GM21717 (cell line): Measurements from ENCODE around the gene MSANTD2.

ENCODE experiments used
- ATAC-seq: cut with Tn5 transposase; IDR thresholded peaks from one replicate; pipeline ENCODE4 v1.9.1; 2021; ENCODE audit warnings: mild to moderate bottlenecking, moderate library complexity; ENCODE audit not compliant: unreplicated experiment

Gene MSANTD2

DNA sequence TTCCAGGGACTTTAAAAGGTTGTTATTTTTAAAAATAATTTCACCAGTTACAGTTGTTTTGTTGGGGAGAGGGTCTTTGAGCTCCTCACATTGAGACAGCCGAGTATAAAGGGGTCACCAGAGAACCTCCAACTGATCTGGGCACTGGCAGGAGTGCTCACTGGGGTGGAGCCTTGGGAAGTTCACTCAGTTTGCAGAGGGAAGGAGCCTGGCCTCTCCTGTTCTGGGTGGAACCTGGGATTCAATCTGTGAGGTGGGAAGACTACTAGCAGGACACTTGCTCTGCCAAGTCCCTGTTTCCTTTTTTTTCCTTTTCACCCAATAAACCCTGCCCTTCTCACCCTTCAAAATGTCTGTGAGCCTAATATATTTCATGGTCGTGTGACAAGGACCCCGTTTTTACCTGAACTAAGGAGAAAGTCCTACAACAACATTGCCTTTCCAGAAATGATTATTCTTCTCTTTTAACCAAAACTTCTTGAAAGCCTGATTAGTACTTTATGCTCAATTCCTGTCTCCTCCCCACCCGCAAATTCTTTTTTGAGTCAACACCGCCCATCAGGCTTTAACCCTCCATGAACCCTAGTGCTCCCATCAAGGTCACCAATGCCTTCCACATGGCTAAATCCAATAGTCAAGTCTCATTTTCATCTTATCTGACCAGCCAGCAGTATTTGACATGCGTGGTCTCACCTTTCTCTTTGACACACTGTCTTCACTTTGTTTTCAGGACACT lies 22.0 kb upstream of the MSANTD2 start:
- no peak for ATAC-seq

- no peak for ATAC-seq
Measured at GRCh38 chr11:124817036-124817435, 16.8 kb upstream of the MSANTD2 start.

DNA sequence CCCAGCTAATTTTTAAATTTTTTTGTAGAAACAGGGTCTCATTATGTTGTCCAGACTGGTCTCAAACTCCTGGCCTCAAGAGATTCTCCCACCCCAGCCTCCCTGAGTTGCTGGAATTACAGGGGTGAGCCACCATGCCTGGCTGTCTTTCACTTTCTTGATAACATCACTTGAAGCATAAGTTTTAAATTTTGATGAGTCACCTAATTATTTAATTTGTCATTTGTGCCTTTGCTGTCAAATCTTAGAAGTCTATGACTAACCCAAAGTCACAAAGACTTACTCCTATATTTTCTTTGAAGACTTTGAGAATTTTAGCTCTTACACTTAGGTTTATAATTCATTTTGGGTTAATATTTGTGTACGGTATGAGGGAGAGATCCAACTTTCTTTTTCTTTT lies 14.5 kb upstream of the MSANTD2 start:
- no peak for ATAC-seq

DNA sequence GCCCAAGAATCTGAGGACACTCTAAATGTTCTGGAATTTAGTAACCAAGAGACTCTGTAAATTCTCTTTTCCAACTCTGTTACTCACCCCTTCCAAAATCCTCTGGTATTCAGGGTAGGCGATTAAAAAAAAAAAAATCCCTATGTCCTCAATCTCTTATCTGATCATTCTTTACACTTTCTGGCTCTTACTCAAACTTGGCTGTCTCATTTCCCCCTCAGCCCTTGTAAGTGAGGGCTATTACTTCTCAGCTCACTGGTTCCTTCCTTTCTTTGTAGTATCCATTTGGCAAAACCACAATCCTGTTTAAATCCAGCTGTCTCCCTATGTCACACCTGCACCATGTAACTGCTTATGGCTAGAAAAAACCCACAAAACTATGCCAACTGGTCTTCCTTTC lies 12.7 kb upstream of the MSANTD2 start:
- no peak for ATAC-seq

DNA sequence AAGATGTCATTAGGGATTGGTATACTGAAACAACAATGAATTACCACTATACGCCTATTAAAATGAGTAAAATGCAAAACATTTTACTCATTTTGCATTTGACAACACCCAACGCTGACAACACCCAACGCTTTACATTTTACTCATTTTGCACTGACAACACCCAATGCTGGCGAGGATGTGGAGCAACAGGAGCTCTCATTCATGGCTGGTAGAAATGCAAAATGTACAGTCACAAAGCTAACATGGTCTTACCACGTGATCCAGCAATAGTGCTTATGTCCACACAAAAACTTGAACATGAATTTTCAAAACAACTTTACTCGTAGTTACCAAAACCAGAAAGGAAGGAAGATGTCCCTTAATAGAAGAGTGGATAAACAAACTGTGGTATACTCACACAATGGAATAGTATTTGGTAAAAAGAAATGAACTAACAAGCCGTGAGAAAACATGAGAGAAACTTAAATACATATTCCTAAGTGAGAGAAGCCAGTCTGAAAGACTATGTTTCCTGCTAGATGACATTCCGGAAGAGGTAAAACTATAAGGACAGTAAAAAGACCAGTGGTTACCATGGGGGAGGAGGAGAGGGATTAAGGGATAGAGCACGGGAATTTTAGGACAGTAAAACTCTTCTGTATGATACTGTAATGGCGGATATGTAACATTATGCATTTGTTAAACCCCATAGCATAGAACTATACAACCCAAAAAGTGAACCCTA lies 11.4 kb upstream of the MSANTD2 start:
- ATAC-seq, result no peak

DNA sequence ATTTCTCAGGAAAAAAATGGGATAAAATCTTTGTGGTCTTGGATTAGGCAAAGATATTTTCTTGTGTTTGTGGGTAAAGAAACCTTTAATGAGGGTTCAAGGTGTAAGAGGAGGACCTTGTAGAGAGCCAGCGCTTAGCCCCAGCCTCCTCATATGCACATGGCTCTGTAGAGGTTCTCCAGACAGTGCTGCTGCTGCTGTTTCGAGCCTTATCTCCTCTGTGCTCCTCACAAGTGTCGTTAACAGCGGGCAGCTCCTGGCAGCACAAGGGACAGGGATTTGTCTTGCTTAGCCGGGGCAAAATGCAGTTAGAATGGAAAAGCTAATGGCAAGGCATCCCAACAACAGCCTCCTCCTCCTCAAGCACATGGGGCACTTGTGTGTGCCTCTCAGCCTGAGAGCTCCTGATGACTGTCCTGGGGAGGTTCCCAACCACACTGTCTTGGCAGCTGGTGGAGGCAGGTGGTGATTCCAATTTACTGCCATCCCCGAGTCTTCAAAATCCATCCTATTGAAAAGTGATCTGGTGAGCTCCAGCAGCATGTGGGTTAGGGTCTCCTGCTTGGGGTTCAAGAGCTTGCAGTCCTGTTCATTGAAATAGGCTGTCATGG lies 7.6 kb upstream of the MSANTD2 start:
- ATAC-seq, result no peak

- ATAC-seq, result no peak
Measured at GRCh38 chr11:124807201-124807600, 7.0 kb upstream of the MSANTD2 start.

GRCh38 chr11:124804884-124805283 lies 4.7 kb upstream of the MSANTD2 start:
- ATAC-seq, result no peak

DNA sequence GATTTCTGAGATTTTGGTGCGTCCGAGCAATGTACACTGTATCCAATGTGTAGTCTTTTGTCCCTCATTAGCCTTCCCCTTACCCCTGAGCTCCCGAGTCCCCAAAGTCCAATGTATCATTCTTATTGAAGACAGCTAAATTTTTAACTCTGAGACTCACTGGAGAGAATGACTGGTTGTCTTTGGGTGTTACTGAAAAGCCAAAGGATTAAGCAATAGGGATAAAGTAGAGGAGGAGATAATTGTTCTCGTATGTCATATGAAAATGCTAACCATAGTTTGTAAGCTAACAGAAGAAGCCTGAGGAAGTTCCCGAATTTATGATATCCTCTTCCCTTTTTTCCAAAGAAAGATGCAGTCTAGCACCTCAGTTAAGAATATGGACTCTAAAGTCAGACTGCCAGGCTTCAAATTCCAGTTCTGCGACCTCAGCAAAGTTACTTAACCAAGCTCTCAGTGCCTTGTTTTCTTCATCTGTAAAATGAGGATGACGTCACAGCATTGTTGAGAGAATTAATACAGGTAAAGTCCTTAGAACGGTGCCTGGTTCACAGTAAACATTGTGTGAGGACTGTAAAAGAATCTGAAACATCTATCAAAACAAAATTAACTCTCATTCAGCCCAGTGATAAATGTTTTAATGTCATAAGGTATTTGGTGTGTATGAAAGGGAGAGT lies 1.6 kb upstream of the MSANTD2 start:
- ATAC-seq, result no peak

GRCh38 chr11:124801014-124801413 lies 808 bp upstream of the MSANTD2 start:
- no peak for ATAC-seq

DNA sequence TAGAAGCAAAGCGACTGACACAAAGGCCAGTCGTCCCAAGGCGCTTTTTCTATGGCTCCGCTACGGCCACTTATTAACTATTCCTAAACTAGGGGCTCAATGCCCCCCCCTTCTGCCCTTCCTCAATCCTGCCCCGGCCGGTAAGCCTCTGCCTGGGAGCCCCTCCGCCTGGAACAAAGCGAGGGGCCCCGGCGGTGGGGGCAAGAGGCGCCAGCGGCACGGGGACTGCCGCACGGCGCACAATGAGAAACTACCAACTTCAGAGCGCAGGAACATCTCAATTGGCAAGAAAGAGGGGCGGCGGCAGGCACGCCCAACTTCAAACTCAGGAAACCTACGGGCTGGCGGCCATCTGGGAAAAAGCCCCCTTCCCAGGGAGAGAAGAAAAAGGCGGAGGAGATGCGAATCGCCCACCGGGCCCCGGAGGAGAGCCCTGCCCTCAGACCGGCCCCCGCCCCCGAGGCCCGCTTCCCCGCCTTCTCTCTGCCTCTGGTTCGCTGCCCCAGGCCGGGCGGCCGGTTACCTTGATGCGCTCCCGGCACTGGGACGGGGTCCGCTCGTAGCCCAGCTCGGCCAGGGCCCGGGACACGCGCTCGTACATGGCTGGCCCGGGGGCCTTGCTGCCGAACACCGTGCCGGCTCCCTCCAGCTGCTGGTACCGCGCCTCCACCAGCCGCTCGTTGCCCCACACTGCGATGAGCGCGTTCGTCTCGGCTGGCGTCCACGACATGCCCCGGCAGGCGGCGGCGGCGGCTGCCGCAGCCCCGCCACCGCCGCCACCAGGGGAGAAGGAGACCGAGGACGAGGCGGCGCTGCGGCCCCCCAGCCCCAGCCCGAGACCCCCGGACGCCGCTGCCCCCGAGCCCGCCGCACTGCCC lies 619 bp downstream of the MSANTD2 start:
- peak; percentile 44 for ATAC-seq

DNA sequence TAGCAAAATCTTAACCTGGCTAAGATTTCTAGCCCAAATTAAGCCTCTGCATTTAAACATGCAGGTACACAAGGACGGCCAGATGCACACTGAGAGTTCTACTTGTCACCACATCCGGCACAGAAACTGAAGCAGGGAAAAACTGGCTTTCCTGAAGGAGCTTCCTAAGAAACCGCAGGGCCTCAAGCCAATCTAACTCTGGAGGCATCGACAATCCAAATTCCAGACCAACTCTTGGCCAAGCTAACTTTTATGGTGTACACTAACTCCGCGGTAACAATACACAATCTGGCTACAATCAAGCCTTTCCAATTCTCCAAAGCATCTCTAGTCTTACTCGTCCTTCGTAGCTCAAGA lies 1.2 kb downstream of the MSANTD2 start:
- ATAC-seq, result peak; percentile 26

DNA sequence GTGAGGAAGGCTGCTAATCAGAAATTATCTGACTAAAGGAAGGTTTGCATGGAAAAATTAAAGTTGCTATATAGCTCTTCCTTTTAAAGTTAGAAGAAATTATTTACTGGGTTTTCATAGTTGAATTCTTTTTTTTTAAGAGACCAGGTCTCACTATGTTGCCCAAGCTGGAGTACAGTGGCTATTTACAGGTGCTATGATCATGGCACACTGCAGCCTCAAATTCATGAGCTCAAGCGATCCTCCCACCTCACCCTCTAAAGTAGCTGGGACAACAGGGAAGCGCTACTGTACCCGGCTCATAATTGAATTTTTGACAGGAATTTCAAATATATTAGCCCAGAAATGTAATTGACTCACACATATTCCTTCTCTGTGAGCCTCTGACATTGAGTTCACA lies 3.9 kb downstream of the MSANTD2 start:
- ATAC-seq, result no peak

- peak; percentile 62 for ATAC-seq
Measured at GRCh38 chr11:124793466-124794278, 6.5 kb downstream of the MSANTD2 start.

DNA sequence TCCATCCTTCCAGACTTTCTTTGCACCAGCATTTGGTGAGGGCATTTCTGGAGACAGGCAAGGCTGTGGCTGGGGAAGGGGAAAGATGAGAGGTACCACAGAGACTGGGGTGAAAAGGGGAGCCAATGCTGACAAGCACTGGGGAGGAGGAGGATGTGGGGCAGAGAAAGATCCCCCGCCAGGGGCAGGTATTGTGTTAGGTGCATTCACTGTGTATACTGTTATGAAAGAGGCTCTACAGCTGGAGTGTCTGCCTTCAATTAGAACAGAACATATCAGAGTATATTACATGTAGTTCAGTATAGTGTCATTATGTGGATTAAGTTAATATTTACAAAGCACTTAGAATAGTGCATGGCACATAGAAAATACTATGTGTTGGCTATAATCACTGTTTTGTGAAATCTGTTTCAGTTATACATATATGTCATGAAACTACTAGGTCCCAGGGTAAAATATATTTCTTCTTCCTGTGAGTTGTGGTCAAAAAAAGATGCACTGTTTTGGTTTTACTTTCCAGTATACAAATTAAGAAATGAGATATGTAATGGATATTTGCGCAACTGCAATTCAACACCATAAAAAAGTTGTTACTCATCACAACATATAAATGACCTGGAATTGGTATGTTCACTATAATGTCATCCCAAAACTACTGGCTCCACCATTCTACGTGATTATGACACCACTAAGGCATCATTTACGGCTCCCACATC lies 8.4 kb downstream of the MSANTD2 start:
- ATAC-seq, result peak; percentile 71

DNA sequence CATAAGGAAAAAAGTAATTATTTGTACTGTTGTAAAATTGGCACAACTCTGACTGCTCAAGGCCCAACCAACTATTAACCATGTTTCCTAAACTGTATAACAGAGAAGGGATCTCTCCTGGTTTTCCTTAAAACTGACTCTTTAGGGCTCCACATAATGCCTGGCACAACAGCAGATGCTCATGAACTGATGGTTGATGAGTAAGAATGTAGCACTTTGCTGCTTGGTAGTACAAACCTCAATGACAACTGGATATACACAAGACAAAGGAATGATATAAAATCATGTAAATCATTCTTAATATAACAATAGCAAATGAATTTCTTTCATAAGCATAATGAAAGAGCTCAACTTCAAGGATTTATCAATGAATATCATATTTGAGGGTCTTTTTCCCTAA lies 11.7 kb downstream of the MSANTD2 start:
- ATAC-seq, result no peak

DNA sequence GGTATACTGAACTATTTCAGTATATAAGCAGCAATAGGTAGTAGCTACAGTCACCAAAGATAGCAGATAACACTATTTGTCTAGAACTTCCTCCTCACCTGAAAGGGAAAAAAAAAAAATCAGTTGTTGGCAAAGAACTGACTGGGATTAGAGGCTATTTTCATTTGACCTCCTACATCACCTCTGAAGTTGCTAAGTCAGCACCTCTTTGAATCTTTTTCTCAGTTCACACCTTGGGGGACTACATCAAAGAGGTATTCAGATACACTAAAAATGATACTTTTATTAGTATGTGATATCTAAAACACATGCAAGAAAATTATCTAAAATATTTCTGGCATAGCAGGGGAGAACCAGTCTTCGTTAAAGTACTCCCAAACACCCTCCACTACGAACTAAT lies 16.2 kb downstream of the MSANTD2 start:
- no peak for ATAC-seq

DNA sequence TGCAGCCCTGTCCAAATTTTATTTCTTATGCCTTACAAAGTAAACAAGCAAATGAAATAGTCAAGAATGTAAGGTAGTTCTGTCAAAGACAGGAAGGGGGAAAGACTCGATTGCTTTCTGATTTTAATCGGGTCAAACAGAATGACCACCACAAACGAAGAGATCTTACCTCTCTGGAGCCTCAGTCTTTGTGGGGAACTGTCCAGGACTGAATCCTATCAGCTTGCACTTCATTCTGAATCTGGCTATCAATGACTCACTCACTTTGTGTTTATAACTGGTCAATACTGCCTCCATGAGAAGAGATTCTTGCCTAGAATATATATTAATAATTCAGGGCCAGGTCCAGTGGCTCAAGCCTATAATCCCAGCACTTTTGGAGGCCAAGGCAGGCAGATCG lies 17.2 kb downstream of the MSANTD2 start:
- no peak for ATAC-seq

DNA sequence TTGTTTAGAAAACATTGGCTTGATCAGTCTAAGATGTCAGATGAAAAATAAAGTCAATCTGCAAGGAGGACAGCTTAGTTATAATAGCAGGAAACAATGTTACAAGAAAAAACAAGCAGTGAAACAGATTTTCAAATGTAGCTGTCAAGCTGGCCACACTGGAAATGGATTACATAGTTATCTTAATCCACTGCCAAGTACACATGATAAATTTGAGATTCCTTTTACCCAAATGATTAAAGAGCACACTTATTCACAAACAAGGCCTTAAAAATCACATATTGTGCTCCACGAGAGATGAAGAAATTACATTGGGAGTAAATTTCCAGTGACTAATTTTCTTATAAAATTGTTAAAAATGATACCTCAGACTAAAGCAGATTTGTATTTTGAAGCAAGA lies 20.6 kb downstream of the MSANTD2 start:
- ATAC-seq, result no peak
